Amniotic epithelial cell (primary cell): ENCODE measurements around the gene SNN.
A peak's percentile ranks its signal among the peaks of the same experiment; 100 is the strongest.

ENCODE experiments used
- DNase-seq: peaks from one replicate; pipeline ENCODE4 v3.0.0-alpha.2; 2010; ENCODE audit warnings: low read depth

SNN gene

DNA sequence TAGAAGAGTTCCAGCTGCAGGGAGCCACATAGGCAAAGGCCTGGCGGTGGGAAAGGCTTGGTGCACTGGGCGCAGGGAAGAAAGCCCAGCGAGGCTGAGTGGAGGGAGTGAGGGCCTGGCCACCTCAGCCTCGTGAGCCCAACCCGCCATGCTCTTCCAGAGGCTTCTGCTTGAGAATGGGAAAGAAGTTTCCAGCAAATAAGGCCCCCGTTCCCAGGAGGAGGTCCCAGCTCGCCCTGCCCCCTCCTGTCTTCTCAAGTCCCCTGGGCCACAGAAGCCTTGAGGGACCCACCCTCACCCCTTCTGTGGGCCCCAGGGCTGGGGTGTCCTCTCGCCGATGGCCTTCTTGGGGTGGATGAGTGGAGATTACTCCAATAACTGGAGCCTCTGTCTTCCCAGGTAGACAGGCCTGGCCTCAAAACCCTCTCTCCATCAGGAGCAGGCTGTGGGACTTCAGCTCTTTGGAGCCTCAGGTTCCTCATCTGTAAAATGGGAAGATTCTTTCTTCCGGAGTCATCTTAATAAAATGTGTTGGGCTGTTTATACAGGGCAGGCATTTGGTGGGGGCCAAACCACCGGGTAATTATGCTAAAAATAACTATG, 933 bp upstream of the SNN start:
- DNase-seq: no peak

DNA sequence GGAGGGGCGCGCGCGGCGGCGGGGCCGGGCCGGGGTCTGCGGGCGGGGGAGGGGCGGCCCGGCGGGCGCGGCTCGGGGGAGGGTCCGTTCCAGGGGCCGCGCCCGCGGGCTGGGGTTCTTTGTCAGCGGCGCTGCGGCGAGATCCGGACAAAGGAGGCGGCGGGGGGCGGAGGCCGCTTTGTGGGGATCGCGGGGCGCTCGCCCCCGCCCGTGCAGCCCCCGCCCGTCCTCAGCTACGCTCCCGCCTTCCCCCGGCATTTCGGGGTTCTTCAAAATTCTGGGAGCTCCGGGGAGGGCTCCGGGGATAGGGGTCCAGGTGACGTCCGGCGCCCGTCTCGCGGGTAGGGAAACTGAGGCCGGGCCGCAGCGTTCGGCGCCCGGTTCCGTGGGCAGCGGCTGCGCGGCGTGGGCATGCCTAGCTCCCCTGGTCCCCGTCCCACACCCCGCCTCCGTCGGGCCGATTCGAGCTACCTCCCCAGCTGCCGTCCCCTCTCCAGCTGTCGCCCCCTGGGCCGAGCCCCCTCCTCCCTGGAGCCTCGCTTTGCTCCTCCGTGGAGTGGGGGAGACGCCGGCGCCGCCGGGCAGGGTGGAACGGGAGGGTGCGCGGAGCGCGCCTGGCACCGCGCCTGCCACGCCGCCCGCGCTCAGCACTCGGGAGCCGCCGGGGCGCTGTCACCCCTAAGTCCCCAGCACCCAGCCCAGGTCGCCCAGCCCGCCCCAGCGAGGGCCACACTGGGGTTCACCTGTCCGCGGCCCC, 546 bp downstream of the SNN start:
- DNase-seq: no peak

DNA sequence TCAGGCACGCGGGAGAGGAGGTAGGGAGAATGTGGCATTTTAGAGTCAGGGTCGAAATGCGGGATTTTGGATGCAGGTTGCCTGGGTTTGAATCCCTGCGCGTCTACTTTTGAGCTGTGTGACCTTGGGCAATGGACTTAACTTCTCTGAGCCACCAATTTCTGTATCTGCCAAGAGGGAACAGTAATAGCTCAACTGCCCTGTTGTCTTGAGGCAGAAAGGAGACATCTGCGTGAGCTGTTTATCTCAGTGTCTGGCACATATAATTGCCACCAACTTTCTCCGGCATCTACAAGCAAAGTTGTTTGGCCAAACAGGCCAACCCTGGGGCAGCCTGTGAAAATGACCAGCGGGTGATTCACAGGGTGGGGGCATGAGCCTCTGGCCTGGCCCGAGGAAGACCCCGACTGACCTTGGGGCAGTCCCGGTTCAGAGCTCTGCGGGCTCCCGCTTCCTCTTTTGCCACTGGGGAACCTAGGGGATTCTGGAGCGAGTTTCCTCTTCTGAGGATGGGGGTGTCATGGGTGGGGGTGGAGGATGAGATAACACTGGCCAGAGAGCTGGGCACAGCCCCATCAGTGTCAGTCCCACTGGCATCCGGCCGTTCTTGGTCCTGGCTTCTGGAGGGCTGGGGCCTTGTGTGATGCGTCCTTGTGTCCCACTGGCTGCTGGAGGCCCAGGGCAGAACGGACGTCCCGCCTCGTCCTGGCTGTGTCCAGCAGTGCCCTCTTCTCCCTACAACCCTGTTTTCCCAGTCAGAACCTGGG, 1.3 kb downstream of the SNN start:
- no peak for DNase-seq

DNA sequence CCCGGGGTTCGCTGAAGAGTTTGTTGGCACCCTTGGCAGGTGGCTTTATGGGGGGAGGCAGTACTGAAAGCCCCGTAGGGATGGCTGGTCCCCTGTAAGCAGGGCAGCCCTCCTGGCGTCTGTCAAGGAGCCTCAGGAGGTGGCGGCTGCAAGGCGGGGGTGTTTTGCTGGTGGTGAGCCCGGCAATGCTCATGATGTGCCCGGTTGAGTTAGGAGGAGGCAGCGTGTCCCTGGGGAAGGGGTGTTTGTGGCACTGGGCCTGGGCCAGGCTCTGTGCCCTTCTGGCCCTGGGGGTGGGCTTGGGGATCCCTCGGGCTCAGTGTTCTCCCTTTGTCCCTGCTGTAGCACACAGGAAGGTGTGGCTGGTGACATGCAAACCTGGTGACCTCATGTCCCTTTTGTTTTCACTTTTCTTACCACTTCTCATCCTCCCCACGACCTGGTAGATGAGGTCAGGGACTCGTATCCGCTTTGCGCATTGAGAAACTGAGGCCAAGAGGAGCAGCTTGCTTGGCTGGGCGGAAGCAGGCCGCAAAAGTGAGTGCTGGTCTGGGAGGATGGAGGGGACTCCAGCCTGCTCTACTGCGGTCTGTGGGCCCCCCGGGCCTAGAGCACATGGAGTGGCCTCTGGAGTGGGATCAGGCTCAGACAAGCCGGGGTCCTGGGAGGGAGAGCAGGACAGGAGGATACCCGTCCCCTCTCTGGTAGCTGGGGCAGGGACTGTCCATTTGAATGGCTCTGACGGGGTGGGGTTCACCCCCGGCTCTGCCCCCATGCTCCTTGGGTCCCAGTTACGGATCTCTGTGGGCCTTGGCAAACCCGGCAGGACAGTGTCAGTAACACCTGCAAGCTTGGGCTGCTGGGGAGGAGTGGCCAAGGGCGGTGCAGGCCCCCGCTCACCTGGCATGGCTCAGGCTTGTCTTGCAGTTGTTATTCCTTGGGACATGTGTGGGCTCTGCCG, 2.2 kb downstream of the SNN start:
- DNase-seq: no peak

DNA sequence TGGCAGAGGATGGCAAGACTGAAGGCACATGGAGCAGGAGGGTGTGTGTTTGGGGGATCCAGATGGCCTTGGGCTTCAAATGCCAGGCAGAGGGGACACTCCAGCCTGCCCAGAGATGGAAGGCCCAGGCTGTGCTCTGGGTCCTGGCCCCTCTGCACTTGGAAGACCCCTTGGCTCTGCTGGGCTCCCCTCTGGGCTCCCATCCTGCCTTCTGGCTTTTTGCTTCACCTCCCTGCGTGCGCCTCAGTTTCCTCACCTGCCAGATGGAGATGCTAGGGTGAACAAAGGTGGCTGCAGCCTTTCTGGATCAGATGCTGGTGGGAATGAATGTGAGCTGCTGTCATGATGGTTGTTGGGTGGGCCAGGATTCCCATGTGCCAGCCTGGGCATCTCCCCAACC, 3.0 kb downstream of the SNN start:
- DNase-seq: no peak

DNA sequence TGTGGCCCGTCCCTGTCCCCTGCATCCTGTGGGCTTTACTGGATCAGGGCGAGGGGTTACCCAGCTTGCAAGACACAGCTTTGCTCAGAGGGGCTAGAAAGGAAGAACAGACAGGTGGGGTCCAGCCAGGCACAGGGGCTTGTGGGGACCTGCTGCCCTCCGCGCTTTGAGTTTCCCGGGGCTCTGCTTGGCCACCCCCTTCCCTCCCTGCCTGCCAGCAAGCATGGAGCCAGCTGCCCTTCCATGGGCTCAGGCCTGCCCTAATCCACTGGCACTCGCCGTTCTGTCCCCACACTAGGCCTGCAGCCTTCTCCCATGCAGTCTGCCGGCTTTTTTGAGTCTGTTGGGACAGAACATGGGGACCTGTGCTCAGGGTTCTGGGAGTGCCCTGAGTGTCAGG, 3.4 kb downstream of the SNN start:
- no peak for DNase-seq

DNA sequence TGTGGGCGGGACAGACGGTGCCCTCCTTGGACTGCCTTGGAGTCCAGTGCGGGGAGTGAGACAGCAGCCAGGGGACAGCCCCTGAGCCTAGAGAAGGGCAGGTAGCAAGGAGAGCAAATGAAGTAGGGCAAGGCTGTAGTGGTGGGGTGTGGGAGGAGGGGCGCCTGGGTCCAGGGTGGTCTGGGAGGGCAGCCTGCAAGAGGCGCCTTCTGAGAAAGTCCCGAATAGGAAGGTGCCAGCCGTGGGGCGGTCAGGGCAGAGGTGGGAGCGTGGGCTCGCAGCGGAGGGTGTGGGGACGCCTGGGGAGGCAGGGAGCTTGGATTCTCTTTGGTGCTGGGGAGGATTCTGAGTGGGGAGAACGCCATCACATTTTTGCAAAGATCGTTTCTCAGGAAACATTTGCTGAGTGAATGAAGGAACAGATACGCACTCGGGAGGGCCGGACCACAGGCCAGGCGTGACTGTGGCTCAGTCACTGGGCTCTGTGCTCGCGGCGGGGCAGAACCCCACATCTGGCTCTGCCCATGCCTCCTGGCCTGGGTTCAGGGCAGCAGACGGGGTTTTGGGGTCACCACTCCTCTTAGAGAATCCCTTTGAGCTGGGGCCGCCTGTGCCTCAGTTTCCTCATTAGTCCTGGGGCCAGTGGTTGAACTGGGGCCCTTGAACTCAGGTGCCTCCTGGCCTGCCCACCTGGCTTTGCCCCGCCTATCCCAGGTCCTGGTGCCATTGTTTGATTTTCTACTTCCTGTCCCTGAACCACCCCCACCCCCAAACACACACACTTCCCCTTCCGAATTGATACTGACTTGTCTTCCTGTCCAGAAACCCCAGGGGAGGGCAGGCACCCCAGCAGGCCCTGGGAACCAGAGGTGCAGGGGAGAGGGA, 4.2 kb downstream of the SNN start:
- no peak for DNase-seq

DNA sequence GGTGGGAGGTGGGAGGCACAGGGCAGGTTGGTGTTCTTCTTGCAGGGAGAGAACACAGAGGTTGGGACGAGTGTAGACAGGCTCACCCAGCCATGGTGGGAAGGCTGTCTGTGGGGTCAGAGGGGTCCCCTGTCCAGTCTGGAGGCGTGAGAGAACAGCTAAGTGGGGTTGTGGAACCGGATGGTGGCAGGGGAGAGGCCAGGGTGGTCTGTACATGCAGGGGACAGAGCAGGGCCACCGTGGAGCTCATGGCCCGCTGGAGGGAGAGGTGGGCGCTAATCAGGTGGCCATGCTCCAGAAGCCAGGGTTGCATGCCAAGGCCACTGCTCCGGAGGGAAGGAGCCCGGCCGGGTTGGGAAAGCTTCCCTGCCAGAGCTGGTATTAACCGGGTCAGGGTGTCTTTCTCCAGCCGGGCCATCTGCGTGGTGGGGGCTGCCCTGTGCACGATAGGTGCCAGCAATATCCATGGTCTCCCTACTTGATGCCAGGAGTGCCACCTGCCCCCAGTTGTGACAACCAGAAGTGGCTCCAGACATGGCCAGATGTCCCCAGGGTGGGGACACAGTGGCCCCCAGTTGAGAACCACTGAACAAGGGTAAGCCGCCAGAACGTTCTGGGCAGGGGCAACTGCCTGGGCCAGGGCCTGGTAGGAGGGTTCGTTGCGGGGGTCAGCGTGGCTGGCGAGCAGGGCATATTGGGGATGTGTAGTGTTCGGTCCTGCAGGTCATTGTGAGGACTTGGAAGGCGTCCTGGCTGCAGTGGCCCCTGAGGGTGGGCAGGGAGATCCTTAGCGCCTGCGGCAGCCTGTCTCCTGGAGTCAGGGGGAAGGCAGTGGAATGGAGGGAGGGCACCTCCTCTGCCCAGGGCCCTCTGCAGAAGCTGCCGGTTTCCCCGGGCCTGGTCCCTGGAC, 5.1 kb downstream of the SNN start:
- no peak for DNase-seq

DNA sequence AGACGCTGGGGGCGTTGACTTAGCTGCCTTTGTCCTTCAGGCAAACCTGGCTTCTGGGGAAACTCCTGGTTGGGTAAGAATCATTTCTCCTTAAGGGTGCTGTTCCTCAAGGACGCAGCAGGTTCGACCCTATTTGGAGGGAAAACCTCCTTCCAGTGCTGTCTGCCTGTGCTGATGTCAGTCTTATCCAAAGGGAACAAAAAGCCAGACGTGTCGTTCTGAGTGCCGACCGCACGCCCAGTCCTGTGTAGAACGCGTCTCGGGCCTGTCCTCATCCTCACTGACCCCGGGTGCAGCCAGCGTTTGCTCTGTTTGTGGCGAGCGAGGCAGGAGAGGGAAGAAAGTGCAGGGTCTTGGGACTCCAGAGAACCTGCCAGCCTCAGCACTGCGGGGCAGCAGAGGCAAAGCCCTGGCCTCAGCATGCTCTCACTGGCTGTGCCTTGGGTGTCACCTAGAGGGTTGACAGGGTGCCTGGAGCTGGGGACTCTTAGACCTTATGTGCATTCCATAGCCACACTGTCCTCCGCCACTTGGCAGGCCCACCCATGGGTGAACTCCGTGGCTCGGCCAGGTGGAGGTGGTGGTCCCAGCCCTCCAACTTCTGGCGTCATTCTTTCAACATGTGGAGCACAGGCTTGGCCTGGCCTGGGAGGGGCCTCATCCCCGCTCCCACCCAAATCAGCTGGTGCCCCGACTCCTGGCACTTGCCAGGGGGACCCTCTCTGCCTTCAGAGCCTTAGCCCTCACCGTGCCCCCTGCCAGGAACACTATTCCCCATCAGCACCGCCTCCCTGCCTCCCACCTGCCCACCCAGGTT, 6.0 kb downstream of the SNN start:
- DNase-seq: no peak

DNA sequence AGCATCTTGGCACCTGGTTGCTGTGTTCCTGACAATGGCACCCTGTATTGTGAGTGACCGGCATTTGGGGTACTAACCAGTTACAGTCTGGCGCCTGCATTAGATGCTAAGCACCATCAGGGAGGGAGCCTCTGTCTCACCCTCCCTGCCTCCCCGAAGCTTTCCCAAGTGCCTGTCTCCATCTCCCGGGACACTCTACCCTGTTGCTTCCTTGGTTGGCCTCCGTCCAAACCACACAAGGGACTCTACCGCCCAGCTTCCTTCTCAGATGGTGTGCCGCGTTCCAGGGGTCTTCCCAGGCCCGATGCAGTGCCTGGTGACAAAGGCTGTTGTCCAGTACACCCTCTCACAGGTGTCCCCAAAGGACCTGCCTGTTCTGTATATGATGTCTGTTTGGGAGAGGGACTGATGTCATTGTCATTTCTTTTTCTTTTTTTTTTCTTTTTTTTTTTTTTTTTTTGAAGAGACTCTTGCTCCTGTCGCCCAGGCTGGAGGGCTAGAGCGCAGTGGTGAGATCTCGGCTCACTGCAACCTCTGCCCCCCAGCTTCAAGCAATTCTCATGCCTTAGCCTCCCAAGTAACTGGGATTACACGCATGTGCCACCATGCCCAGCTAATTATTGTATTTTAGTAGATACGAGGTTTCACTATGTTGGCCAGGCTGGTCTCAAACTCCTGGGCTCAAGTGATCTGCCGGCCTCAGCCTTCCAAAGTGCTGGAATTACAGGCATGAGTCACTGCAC, 6.7 kb downstream of the SNN start:
- peak; percentile 35 for DNase-seq

DNA sequence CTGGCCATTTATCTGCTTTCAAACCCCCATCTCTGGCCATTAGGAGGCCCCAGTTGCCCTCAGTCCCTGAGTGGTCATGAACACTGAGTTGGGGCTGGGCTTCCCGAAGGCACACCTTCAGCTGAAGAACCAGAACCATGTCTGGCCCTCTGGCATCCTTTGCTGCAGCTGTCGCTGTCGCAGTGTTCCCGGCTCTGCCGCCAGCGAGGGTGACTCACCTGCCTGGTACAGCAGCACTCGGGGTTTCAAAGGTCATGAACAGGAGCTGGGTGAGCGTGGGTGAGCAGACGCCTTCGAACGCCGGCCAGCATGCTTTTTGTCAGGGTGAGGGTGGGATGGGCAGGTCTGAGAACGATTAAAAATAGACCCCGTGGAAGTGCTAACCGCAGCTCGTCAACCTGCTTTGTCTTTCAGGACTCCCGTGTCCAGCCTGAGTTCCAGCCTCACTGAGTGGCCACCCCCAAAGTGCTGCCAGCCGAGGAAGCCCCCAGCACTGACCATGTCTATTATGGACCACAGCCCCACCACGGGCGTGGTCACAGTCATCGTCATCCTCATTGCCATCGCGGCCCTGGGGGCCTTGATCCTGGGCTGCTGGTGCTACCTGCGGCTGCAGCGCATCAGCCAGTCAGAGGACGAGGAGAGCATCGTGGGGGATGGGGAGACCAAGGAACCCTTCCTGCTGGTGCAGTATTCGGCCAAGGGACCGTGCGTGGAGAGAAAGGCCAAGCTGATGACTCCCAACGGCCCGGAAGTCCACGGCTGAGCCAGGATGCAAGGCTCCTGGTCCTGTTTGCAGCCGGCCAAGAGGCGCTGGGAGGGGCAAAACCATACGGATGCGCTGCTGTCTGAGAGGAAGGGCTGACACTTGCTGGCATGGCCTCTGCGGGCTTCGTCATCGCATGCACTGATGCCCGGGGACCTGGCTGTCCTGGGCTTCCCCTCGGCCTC, 7.6 kb downstream of the SNN start:
- peak; percentile 30 for DNase-seq

DNA sequence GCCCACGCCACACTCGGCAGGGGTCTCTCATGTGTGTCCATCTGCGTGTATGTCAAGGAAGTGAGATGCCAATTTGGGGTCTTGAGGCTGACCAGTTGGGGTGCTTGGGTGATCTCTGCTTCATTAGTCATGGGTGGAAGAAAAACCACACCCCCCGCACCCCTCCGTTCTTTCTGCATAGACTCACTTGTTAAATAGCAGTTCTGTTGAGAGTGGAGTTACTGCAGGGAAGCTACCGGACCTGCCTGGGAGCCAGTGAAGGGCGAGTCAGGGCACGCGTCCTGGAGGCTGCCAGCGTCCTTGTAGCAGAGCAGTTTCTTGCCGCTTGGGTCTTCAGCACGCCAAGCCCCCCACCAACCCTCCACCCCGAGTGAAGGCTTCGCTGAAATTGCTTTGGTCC, 8.5 kb downstream of the SNN start:
- DNase-seq: no peak

DNA sequence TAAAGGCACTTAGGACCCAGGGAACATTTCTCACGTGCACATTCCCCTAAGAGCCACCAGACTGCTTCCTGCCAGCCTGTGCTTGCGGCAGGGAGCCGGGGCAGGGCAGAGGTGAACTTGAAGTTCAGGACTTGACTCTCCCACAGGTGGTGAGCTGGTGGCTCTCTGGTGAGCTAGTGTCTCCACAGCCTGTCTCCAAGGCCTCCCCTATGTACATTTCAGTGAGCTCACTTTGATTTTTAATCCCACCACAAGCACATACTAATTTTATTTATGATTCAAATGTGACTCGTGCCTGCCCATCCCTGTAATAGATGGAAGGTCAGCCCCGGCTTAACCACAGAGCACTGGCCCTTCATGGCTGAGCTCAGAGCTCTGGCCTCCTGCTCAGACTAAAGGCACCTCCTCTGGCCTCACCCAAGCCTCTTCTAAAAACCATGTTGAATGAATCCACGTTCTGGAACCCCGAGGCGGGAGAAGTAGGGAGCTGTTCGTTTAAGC, 9.2 kb downstream of the SNN start:
- peak; percentile 24 for DNase-seq

DNA sequence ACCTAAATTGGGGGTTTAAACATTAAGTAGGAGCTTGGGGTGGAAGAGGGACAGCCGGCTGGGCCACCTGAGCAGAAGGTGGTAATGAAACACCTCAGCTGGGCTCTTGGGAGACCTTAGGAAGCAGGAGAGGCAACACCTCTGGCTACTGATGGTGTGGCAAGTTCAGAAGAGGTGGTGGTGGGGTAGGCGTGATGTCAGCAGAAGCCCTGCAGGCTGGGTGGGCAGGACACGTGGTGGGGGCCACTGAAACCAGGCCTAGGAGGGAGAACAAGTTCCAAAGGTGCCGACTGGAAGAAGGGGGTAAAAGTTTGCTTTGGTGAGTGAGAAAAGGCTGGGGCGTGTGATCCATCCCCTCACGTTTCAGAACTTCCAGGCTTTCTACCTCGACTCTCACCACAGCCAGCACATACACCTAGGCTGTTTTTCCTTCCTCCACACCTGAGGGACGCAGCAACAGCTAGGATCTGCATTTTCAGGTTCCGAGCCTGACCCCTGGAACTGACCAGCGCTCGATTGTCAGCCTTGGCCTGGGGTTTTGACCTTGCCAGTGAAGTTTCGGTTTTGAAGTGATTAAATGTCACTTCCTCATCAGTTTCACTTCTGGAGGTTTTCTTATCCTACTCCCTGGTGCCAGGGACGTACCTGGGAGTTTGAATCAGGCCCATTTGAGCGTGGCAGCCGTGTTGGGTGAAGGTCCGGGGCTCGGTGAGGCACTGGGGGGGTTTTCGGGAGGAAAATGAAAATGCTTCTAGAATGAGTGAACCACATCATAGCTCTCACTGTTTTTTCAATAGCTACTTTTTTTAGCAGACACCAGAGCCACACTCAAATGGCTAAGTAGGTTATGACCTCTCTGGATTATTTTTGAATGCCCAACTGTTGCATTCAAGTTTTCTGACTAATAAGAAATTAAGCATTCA, 10.0 kb downstream of the SNN start:
- DNase-seq: no peak

DNA sequence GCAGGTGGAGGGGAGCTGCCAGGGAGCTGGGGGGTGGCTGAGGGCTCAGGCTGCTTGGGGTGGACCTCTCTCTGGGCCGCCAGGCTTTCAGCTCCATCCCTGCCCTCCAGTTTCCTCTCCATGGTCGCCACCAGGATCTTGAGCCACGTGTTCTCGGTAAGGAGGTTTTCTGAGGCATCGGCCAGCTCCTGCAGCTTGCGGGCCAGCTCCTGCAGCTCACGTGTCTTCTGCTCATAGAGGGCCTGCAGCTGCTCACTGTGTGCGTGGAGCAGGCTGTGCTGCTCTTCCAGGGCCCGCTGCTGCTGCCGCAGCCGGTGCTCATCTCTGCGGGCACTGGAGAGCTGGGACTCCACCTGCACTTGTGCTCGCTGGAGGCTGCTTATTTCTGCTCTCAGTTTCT, 11.0 kb downstream of the SNN start:
- no peak for DNase-seq
